ENCODE data around the gene ORAI2.
"Not testable (repeated sequence)": the region's sequence is repeated elsewhere in the genome, so short reads cannot be mapped to it uniquely, and the experiment has no call there.

ORAI2 gene

GRCh38 chr7:102505298-102506185, 72.2 kb downstream of the ORAI2 start:
- not testable (repeated sequence) for DNase-seq

All from eye (tissue), 1 donor.